ENCODE measurements around the gene AK1.

Gene AK1

GRCh38 chr9:127868278-127868902, 9.1 kb downstream of the AK1 start:
- DNase-seq (ENCODE audit: low read depth in 3 of 3, low spot score in 1 of 3) = no peak

DNA sequence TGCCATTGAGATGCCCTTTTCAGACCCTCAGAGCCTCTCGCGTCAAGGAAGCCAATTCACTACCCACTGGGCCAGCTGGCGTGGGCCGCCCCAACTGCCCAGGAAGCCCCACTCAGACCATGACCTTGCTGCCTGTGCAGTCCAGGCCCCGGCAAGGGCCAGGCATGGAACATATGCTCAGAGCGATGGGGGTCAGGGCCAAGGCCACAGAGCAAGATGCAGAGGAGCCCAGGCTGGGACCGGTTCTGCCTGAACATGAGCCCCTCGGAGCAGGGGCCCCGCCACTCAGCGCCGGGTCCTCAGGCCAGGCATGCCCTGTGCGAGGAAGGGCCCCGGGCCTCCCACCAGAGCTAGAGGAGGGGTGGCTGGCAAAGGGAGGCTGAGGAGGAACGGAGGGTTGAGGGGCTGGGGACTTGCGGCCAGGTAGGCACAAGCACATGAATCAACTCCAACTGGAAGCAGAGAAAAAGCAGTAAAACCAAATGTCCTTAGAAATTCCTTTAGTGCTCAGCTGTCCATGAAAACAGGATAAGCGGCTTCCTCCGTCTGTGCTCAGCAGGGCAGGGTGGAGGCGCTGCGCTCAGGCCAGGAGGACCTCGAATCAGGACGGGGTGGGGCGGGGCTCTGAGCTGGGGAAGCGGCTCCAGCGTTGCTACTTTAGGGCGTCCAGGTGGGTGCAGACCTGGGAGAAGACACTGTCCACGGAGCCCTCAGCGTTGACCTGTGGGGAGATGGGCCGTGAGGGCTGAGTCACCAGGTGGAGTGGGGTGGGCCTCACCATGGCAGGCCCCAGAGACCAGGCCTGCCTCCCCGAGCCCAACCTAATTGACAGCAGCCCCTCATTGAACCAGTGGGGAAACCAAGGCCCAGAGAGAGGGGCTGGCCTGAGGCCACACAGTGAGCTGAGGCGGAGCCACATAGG, 9.9 kb downstream of the AK1 start:
- DNase-seq (ENCODE audit: low read depth in 3 of 3, low spot score in 1 of 3) = no peak

DNA sequence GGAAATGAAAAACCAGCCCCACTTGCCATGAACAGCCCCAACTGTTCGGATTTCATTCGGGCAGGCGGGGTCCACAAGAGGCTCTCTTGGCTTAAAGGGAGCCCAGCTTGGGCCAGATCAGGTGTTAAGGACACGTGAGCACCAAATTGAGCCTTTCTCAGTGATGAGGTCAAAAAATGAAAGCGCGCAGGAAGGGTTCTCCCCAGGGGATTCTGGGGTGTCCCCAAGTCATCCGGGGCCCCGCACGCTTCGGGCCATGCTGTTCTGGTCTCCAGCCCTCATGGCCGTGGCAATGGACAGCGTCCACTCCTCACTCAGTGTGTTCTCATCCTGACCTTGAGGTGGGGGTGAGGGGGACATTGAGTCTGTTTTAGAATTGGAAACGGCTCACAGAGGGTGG, 10.9 kb downstream of the AK1 start:
- no peak for DNase-seq (ENCODE audit: low read depth in 3 of 3, low spot score in 1 of 3)

DNA sequence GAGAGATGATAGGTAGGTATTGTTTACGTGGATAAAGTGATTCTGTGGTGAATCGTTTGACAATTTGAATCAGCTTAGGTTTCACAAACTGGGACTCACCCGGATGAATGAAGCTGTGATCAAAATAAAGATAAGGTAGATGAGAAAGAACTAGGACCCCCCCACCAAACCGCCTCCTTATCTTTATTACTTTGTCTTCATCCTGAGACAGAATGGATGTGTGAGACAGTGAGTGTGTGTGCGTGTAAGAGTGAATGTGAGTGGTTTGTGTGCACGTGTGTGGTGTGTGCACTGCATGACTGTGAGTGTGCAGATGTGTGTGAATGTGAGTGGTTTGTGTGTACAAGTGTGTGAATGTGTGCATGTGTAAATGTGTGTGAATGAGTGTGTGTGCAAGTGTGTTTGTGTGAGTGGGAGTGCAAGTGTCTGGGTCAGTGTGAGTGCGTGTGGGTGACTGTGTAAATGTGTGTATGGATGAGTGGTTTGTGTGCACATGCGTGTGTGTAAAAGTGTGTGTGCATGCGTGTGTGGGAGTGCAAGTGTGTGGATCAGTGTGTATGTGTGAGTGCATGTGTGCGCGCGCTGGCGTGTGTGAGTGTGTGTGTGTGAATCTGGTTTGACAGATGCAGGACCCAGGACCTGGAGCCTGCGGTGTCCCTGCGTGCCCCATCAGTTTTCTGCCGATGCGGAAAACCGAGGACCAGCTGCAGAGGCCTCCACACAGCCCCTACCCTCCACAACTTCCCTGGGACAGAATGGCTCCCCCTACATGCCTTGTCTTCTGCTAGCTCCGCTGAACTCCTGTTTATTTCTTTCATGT, 11.6 kb downstream of the AK1 start:
- no peak for DNase-seq (ENCODE audit: low read depth in 3 of 3, low spot score in 1 of 3)

- DNase-seq (ENCODE audit: low read depth in 3 of 3, low spot score in 1 of 3) = no peak
These were observed 14.3 kb downstream of the AK1 start for GRCh38 chr9:127863191-127863621.

DNA sequence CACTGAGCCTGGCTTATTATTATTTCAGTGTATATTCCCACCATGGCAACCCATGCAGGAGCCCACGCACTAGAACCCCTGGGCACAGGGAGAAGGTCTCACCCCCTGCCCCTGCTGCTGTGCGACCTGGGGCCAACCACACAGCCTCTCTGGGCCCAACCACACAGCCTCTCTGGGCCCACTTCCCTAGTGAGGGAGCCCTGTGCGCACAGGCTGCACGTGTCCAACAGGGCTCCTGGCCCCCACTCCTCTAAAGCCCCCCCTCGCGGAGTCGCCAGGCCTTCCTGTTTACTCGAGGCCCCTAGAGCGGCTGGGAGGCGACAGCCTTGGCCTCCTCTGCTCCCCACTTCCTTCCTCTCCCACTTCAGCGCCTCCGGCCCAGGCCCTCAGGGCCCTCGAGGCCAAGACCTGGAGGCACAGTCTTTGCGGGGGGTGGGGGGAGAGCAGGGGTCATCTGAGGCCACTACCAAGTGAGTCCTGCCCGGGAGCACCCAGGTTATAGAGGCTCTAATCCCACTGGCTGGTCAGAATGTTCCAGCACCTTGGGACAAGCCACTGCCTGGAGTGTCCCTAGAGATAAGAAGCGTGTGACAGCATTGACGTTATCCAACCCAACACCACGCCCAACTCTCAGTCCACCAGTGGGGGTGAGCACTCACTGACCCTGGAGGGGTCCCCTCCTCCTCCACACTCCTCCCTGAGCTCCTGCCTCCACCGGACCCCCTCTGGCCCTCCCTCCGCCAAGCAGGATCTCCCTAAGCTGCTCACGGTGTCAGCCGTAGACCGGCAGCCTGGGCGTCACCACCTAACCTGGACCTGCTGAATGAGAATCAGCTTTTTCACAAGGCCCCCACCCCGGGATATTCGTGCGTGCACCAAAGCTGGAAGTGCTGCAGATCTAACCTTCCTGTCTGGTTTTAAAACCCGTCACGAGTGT, 15.1 kb downstream of the AK1 start:
- peak; percentile 20 to 35 (median 22) for DNase-seq (ENCODE audit: low read depth in 3 of 3, low spot score in 1 of 3)

GRCh38 chr9:127860779-127861178, 16.7 kb downstream of the AK1 start:
- DNase-seq (ENCODE audit: low read depth in 3 of 3, low spot score in 1 of 3) = no peak

DNA sequence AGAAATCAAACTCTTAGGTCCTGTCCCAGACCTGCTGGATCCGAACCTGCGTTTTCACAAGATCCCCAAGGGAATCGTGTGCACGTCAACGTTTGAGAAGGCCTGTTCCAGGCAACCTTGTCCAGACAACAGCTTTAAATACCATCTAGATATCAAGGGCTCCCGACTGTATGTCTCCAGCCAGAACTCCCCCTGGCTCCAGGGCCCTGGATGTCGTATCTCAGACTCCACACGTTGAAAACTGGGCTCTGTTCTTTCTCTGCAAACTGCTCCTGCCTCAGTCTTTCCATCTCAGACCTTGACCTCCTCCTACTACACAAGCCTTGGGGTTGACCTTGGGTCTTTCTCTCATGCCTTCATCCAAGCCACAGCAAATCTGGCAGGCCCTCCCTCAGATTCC, 17.2 kb downstream of the AK1 start:
- DNase-seq (ENCODE audit: low read depth in 3 of 3, low spot score in 1 of 3) = no peak

GRCh38 chr9:127858041-127858512, 19.4 kb downstream of the AK1 start:
- DNase-seq (ENCODE audit: low read depth in 3 of 3, low spot score in 1 of 3) = no peak

- no peak for DNase-seq (ENCODE audit: low read depth in 3 of 3, low spot score in 1 of 3)
These were observed 20.2 kb downstream of the AK1 start for GRCh38 chr9:127857278-127857677.

DNA sequence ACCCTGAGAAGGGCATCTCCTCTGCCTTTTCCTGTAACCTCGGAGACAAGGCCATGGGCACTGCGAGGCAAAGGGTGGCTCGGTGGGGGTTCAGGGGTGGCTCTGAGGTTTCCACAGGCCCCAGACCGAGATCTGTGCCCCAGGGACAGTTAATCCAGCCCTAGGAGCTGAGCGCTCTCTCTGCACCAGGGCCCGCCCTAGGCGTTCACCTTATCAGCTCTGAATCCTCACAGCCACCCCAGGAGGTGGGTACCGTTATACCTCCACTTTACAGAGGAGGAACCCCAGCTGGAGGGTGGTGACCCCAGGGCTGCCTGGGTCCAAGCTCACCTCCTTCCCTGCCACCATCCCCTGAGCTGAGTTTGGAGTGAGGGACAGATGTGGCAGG, 20.8 kb downstream of the AK1 start:
- DNase-seq (ENCODE audit: low read depth in 3 of 3, low spot score in 1 of 3) = no peak

GRCh38 chr9:127856094-127856728, 21.3 kb downstream of the AK1 start:
- no peak for DNase-seq (ENCODE audit: low read depth in 3 of 3, low spot score in 1 of 3)

- DNase-seq (ENCODE audit: low read depth in 3 of 3, low spot score in 1 of 3) = no peak
These were observed 22.0 kb downstream of the AK1 start for GRCh38 chr9:127855522-127855921.

- DNase-seq (ENCODE audit: low read depth in 3 of 3, low spot score in 1 of 3) = no peak
These were observed 22.5 kb downstream of the AK1 start for GRCh38 chr9:127854960-127855359.

DNA sequence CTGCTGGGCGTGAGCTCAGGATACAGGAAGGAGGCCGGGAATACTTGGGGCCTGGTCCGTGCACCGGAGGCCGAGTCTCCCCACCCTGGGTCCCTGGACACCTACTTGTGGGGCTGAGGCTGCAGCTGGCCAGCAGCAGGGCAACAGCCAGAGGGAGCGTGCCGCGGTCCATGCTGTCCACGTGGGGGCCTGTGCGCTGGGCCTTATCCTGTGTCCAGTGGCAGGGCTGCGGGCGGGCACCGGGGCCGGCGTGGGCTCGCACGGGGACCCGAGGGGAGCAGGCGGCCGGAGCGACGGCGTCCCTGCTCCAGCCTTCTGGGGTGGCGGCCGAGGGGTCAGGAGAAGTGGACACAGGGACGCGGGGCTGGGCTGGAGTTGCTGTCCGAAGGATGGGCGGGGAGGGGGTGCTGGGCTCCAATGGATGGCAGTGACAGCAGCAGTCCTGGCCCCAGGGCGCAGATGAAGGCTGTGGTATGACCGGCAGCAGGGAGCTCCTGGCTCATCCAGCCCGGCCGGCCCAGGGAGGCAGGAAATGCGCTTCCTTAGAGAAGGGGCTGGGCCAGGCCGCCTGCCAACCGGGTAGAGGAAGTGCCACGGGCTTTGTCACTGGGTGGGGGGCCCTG, 23.2 kb downstream of the AK1 start, which contains the start of gene ENG:
ENG (minus strand) TSS at position 475 of the 623 bp plus-strand sequence; CDS start at position 172, 303 bp downstream.
- no peak for DNase-seq (ENCODE audit: low read depth in 3 of 3, low spot score in 1 of 3)

DNA sequence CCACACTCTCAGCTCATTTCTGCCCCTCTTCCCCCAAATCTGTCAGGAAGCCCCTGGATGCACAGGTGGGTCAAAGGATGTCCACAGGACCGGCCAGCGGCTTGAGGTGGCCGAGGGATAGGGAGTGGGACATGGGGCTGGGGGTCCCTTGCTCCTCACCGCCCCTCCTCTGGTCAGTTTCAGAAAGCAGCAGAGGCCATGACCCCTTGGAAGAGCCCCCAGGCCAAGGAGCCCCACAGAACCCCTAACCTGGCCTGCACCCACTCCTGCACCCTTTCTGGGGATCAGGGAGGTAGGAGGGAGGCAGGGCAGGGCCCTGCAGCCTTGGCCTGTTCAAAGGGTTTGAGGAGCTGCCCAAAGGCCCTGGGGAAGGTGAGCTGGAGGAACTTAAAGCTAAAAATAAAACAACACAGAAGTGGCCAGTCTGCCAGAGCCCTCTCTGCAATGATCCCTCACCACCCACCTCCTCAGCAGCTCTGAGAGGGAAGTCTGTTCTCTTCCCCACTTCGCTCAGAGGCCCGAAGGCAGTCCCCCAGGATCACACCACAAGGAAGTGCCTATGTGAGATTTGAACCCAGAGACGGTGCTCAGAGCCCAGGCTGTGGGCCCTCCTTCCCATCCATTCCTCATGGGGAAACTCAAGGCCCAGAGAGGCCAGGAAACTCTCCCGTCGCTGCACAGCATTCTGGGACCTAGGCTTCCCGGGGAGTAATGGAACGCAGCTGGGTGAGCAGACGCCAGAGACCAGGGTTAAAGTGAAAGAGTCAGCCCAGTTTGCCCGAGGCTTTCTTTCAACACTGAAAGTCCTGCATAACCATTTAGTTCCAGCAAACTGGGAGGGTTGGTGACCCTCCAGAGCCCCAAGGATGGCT, 23.9 kb downstream of the AK1 start:
- no peak for DNase-seq (ENCODE audit: low read depth in 3 of 3, low spot score in 1 of 3)

DNA sequence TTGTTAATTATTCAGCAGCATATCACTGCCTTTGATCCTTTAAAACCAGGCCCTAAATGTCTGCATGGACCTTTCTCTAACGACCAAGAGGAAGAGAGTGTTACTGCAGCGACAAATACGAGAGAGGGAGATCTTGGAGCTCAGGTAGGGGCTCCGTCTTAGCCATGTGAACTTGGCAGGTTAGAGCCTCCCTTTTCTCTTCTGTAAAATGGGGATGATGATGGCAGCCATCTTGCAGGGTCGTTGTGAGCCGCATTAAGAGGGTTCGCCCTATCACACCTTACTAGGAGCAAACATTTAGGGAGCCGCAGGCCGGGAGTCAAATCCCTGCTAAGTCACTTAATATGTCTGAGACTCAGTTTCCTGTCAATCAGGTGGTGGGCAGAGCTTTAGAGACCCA, 24.6 kb downstream of the AK1 start:
- DNase-seq (ENCODE audit: low read depth in 3 of 3, low spot score in 1 of 3) = no peak

- no peak for DNase-seq (ENCODE audit: low read depth in 3 of 3, low spot score in 1 of 3)
These were observed 27.1 kb downstream of the AK1 start for GRCh38 chr9:127850286-127850830.

Measured in stimulated activated CD4-positive, alpha-beta T cell treated with anti-CD3 and anti-CD28 coated beads, TNF-alpha, amount 100 ng/mL, for 1 hour (primary cell).